HG03432 (cell line): ENCODE data around the gene SYNDIG1.

Experiments used
- ATAC-seq: cut with Tn5 transposase; IDR thresholded peaks from one replicate; pipeline ENCODE4 v1.9.1; 2021; ENCODE audit warnings: mild to moderate bottlenecking, moderate library complexity; ENCODE audit not compliant: unreplicated experiment

Gene SYNDIG1

GRCh38 chr20:24559114-24559732 is 89.8 kb downstream of the SYNDIG1 start:
- no peak for ATAC-seq

GRCh38 chr20:24560571-24561491 is 91.4 kb downstream of the SYNDIG1 start:
- no peak for ATAC-seq

GRCh38 chr20:24565835-24566351 is 96.5 kb downstream of the SYNDIG1 start:
- no peak for ATAC-seq

- no peak for ATAC-seq
These were observed 97.2 kb downstream of the SYNDIG1 start for GRCh38 chr20:24566656-24567055.

GRCh38 chr20:24567508-24567907 is 98.1 kb downstream of the SYNDIG1 start:
- no peak for ATAC-seq

- no peak for ATAC-seq
These were observed 99.4 kb downstream of the SYNDIG1 start for GRCh38 chr20:24568842-24569241.

- no peak for ATAC-seq
These were observed 101.7 kb downstream of the SYNDIG1 start for GRCh38 chr20:24571159-24571558.

- no peak for ATAC-seq
These were observed 102.7 kb downstream of the SYNDIG1 start for GRCh38 chr20:24572140-24572539.

- no peak for ATAC-seq
These were observed 103.4 kb downstream of the SYNDIG1 start for GRCh38 chr20:24572862-24573261.

- no peak for ATAC-seq
These were observed 104.1 kb downstream of the SYNDIG1 start for GRCh38 chr20:24573557-24573956.

- no peak for ATAC-seq
These were observed 104.9 kb downstream of the SYNDIG1 start for GRCh38 chr20:24574307-24574706.

- no peak for ATAC-seq
These were observed 105.4 kb downstream of the SYNDIG1 start for GRCh38 chr20:24574797-24575196.

- no peak for ATAC-seq
These were observed 106.4 kb downstream of the SYNDIG1 start for GRCh38 chr20:24575811-24576210.

- no peak for ATAC-seq
These were observed 107.0 kb downstream of the SYNDIG1 start for GRCh38 chr20:24576447-24576846.

GRCh38 chr20:24577271-24577909 is 108.0 kb downstream of the SYNDIG1 start:
- no peak for ATAC-seq

- ATAC-seq = no peak
These were observed 109.4 kb downstream of the SYNDIG1 start for GRCh38 chr20:24578567-24579415.

- ATAC-seq = no peak
These were observed 110.0 kb downstream of the SYNDIG1 start for GRCh38 chr20:24579475-24579874.

- ATAC-seq = no peak
These were observed 110.6 kb downstream of the SYNDIG1 start for GRCh38 chr20:24580006-24580405.

GRCh38 chr20:24580855-24581254 is 111.4 kb downstream of the SYNDIG1 start:
- ATAC-seq = no peak

GRCh38 chr20:24581443-24582170 is 112.2 kb downstream of the SYNDIG1 start:
- ATAC-seq = no peak
